ENCODE results near the gene APOE. TPM values are rescaled to one million over a fixed set of nuclear protein-coding genes. Genes with fewer than 3 reads are reported as not detected.

The APOE gene
- total and polyA plus RNA-seq, 9 of the 15 experiments (the other 6 are each of a cell fraction or from before 2014, with no cell fraction given) = 0.14 to 180 (median 58.1) TPM; not detected in 1

DNA sequence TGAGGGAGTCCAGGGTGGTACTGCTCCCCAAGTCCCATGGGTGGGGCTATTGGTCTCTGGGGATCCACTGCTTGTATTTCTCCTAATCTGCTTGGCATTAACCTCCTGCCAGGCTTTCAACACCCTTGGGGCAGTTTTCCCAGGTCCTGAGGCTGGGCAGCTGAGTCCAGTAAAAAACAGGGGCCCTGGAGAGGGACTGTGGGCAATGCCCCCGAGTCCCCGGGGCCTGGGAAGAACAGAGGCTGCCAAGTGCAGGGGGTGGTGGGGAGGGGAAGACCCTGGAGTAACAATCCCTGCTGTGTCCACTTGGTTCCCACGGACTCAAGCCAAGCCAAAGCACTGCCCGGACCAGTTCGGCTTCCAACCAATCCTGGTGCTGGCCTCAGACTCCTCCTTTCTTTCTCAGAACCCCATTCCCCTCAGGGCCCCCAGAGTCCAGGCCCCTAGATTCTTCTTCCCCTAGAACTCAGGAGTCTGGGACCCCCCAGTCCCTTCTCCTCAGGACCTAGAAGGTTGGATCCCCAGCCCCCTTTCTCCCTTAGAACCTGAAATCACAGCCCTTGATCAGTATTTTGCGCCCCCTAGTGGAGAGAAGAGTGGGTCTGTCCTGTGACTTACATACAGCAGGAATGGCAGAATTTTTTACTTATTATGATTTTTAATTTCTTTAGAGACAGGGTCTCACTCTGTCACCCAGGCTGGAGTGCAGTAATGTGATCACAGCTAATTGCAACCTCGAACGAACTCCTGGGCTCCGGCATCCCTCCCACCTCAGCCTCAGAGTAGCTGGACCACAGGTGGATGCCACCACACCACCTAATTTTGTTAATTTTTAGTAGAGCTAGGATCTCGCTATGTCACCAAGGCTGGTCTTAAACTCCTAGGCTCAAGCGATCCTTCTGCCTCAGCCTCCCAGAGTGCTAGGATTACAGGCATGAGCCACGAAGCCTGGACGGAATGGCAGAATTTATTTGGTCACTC lies 45.9 kb downstream of the APOE start (continued):
- TF ChIP-seq, protein P1, sequence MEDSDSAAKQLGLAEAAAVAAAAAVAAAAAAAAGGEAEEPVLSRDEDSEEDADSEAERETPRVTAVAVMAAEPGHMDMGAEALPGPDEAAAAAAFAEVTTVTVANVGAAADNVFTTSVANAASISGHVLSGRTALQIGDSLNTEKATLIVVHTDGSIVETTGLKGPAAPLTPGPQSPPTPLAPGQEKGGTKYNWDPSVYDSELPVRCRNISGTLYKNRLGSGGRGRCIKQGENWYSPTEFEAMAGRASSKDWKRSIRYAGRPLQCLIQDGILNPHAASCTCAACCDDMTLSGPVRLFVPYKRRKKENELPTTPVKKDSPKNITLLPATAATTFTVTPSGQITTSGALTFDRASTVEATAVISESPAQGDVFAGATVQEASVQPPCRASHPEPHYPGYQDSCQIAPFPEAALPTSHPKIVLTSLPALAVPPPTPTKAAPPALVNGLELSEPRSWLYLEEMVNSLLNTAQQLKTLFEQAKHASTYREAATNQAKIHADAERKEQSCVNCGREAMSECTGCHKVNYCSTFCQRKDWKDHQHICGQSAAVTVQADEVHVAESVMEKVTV (CRISPR knock-in tag; IDR thresholded peaks at IDR 0.05) = peak; percentile 79
- no peak for TF ChIP-seq ZNF143 (CRISPR knock-in tag; IDR thresholded peaks at IDR 0.05)
- 0 out of 2 replicates have a peak, but pooled peaks have one; percentile 6 for TF ChIP-seq JUND (IDR thresholded peaks at IDR 0.05; ENCODE audit: borderline replicate concordance, low read depth, low read length)
- TF ChIP-seq JUND (tag; IDR thresholded peaks at IDR 0.05; ENCODE audit: borderline replicate concordance, low read depth, low read length) = no peak
- no peak for TF ChIP-seq ARNT (IDR thresholded peaks at IDR 0.05)
- peak; percentile 58 for TF ChIP-seq BRD9 (IDR thresholded peaks at IDR 0.05; ENCODE audit: low read depth, partially characterized antibody)
- TF ChIP-seq SIX5 (IDR thresholded peaks at IDR 0.05; ENCODE audit: borderline replicate concordance in 1 of 2, insufficient read depth in 1 of 2, low read depth in 1 of 2, low read length in 2 of 2) = no peak
- no peak for TF ChIP-seq HDAC6 (IDR thresholded peaks at IDR 0.05; ENCODE audit: low read depth, low read length)
